CD14-positive monocyte (primary cell): ENCODE data around the gene APCDD1L. TPM values are rescaled to one million over a fixed set of nuclear protein-coding genes. Genes with fewer than 3 reads are reported as not detected.

ENCODE experiments used
- DNase-seq, 3 donors: peaks; one replicate each; pipeline ENCODE4 v3.0.0-alpha.2; 2011 to 2022
- H2AFZ ChIP-seq: 2 replicates; pipeline ENCODE4 v1.6.0; 2012; ENCODE audit warnings: mild to moderate bottlenecking, low read depth, low read length, inconsistent platforms; ENCODE audit not compliant: insufficient read depth, poor library complexity, severe bottlenecking
- H3K27ac ChIP-seq, 2 donors: 1 replicate in 1 of 2; 2 replicates in 1 of 2; pipeline ENCODE4 v1.5.1; 2012 to 2013; ENCODE audit warnings: low read length in 2 of 2, control low read depth in 1 of 2, inconsistent platforms in 1 of 2, low read depth in 1 of 2, mild to moderate bottlenecking in 1 of 2
- H3K27me3 ChIP-seq, 2 donors: one replicate each; pipeline versions ENCODE4 v1.6.0 to v1.6.1; 2011 to 2013; ENCODE audit warnings: low read length in 2 of 2; ENCODE audit not compliant: control insufficient read depth in 2 of 2, insufficient read depth in 2 of 2
- H3K36me3 ChIP-seq, 2 donors: replicated peaks in 1 of 2; 1 replicate in 1 of 2; 2 replicates in 1 of 2; pipeline versions ENCODE4 v1.5.1 to v1.6.1; 2012 to 2013; ENCODE audit warnings: low read length in 2 of 2, control low read depth in 1 of 2, inconsistent platforms in 1 of 2, mild to moderate bottlenecking in 1 of 2; ENCODE audit not compliant: insufficient read depth in 2 of 2, control insufficient read depth in 1 of 2
- H3K4me1 ChIP-seq, 2 donors: 1 replicate in 1 of 2; 2 replicates in 1 of 2; pipeline versions ENCODE4 v1.5.1 to v1.6.1; 2012 to 2013; ENCODE audit warnings: low read length in 2 of 2, control low read depth in 1 of 2, inconsistent platforms in 1 of 2, mild to moderate bottlenecking in 1 of 2, moderate library complexity in 1 of 2; ENCODE audit not compliant: insufficient read depth in 2 of 2, control insufficient read depth in 1 of 2
- H3K4me2 ChIP-seq: replicated peaks from 2 replicates; pipeline ENCODE3; 2012; ENCODE audit warnings: low read length, moderate library complexity, mild to moderate bottlenecking; ENCODE audit not compliant: poor library complexity, severe bottlenecking; ENCODE audit errors: extremely low read depth
- H3K4me3 ChIP-seq, 3 experiments: fragments of 200-600 bp in 1 of 3; sonication (generic) in 1 of 3; replicated peaks in 1 of 3; 1 replicate in 2 of 3; 2 replicates in 1 of 3; pipeline ENCODE4 v1.5.1; 2011 to 2013; ENCODE audit warnings: low read length in 3 of 3, mild to moderate bottlenecking in 3 of 3, control low read depth in 2 of 3, low read depth in 2 of 3, inconsistent platforms in 1 of 3, moderate library complexity in 1 of 3
- H3K79me2 ChIP-seq: 2 replicates; pipeline ENCODE4 v1.6.0; 2012; ENCODE audit warnings: mild to moderate bottlenecking, control low read depth, inconsistent platforms, low read length, moderate library complexity; ENCODE audit not compliant: insufficient read depth
- H3K9ac ChIP-seq: 2 replicates; pipeline ENCODE4 v1.6.0; 2017; ENCODE audit warnings: low read length, mild to moderate bottlenecking; ENCODE audit not compliant: insufficient read depth, poor library complexity, severe bottlenecking
- H3K9me3 ChIP-seq, 2 donors: replicated peaks in 1 of 2; 1 replicate in 1 of 2; 2 replicates in 1 of 2; pipeline versions ENCODE4 v1.5.1 to v1.6.1; 2012 to 2013; ENCODE audit warnings: low read length in 2 of 2, control low read depth in 1 of 2; ENCODE audit not compliant: control insufficient read depth in 1 of 2, insufficient read depth in 1 of 2
- H4K20me1 ChIP-seq: 2 replicates; pipeline ENCODE4 v1.6.0; 2012; ENCODE audit warnings: mild to moderate bottlenecking, low read length, control low read depth, moderate library complexity; ENCODE audit not compliant: insufficient read depth
- H3K27ac Mint-ChIP-seq, 7 donors: one replicate each; pipeline ENCODE4 v1.8.0; 2020; ENCODE audit warnings: mild to moderate bottlenecking in 7 of 7, mixed read lengths in 7 of 7, moderate library complexity in 6 of 7, inconsistent platforms in 2 of 7
- H3K27me3 Mint-ChIP-seq, 3 donors: one replicate each; pipeline ENCODE4 v1.8.0; 2021 to 2022; ENCODE audit warnings: low read depth in 3 of 3, mild to moderate bottlenecking in 3 of 3, mixed read lengths in 3 of 3, moderate library complexity in 3 of 3, inconsistent platforms in 1 of 3
- H3K36me3 Mint-ChIP-seq, 2 donors: one replicate each; pipeline ENCODE4 v1.8.0; 2020; ENCODE audit warnings: mixed read lengths in 2 of 2, inconsistent platforms in 1 of 2, mild to moderate bottlenecking in 1 of 2
- H3K4me1 Mint-ChIP-seq: one replicate; pipeline ENCODE4 v1.8.0; 2020; ENCODE audit warnings: mild to moderate bottlenecking, mixed read lengths
- H3K4me3 Mint-ChIP-seq, 2 donors: one replicate each; pipeline ENCODE4 v1.8.0; 2020; ENCODE audit warnings: mild to moderate bottlenecking in 2 of 2, mixed read lengths in 2 of 2, moderate library complexity in 1 of 2
- H3K9me3 Mint-ChIP-seq, 7 donors: one replicate each; pipeline ENCODE4 v1.8.0; 2020 to 2022; ENCODE audit warnings: mixed read lengths in 7 of 7, mild to moderate bottlenecking in 6 of 7, moderate library complexity in 6 of 7, inconsistent platforms in 2 of 7
- CTCF ChIP-seq: fragments of 200-600 bp; IDR thresholded peaks from one replicate; pipeline ENCODE4 v1.8.0; 2022; ENCODE audit warnings: antibody characterized with exemption, mild to moderate bottlenecking
- WGBS: methylation state at CpG from one replicate; pipeline ENCODE4 v1.1.5; 2013; ENCODE audit warnings: missing lambda C conversion rate; ENCODE audit not compliant: insufficient coverage; 5-methylcytosine and 5-hydroxymethylcytosine counted together
- intact Hi-C, 2 donors: fragments of 100-400 bp; cut with micrococcal nuclease; formaldehyde crosslinking; loops; one replicate each; pipeline versions ENCODE4 v1.15.0 to v1.15.1; 2023
- polyA plus RNA-seq, 3 donors: library from polyadenylated mRNA; depleted of rRNA in 1 of 3; unstranded in 2 of 3; stranded (reverse) in 1 of 3; fragments of 300-500 nt in 2 of 3; fragments of >200 nt in 1 of 3; fragmentation: Illumina TruSeq in 2 of 3; gene quantifications; 1 replicate in 2 of 3; 2 replicates in 1 of 3; pipeline ENCODE4 v1.2.3, GENCODE V29; 2012 to 2021

Gene APCDD1L
- polyA plus RNA-seq, 3 donors = not detected

GRCh38 chr20:58496429-58496769, 18.8 kb downstream of the APCDD1L start:
- H3K9me3 ChIP-seq = no peaks in the 10 kb centered on the region
- Mint-ChIP-seq H3K27ac (peak overlapping the region in 1 of 7 donors; percentile 64), H3K9me3 (peaks cover 0 to 4% (median 0%) of the 10 kb centered on the region in 7 donors), H3K4me3 (no peak overlapping the region), H3K4me1 (no peaks in the 10 kb centered on the region), H3K36me3 (no peaks in the 10 kb centered on the region), H3K27me3 (peaks cover 2 to 20% (median 4%) of the 10 kb centered on the region in 3 donors)
- no peak overlapping the region for H3K4me2 ChIP-seq
- TF ChIP-seq CTCF = no peak
- no peak overlapping the region for H3K4me3 ChIP-seq
- H3K27ac ChIP-seq = no peak overlapping the region
- H2AFZ ChIP-seq = no peak overlapping the region
- no peaks in the 10 kb centered on the region for H3K4me1 ChIP-seq
- no peak for DNase-seq
- no peaks in the 10 kb centered on the region for H4K20me1 ChIP-seq
- H3K79me2 ChIP-seq = no peaks in the 10 kb centered on the region
- 97% methylated on average over 6 of the region's 6 CpGs for WGBS
- no peaks in the 10 kb centered on the region for H3K36me3 ChIP-seq
- H3K27me3 ChIP-seq = peaks cover 0 to 2% of the 10 kb centered on the region in 2 donors
- intact Hi-C loops = no loop called here
- no peak overlapping the region for H3K9ac ChIP-seq

- WGBS = 97% methylated on average over 9 of the region's 15 CpGs
- Mint-ChIP-seq H3K9me3 (peaks cover 0 to 5% (median 0%) of the 10 kb centered on the region in 7 donors), H3K4me1 (no peaks in the 10 kb centered on the region), H3K27ac (no peak overlapping the region), H3K36me3 (no peaks in the 10 kb centered on the region), H3K4me3 (no peak overlapping the region), H3K27me3 (peaks cover 7 to 20% (median 7%) of the 10 kb centered on the region in 3 donors)
- Histone ChIP-seq H4K20me1 (no peaks in the 10 kb centered on the region), H3K4me2 (no peak overlapping the region), H3K4me3 (no peak overlapping the region), H3K9me3 (no peaks in the 10 kb centered on the region), H3K27me3 (peaks cover 0 to 2% of the 10 kb centered on the region in 2 donors), H3K9ac (no peak overlapping the region), H3K36me3 (no peaks in the 10 kb centered on the region), H3K27ac (no peak overlapping the region), H3K79me2 (no peaks in the 10 kb centered on the region), H3K4me1 (no peaks in the 10 kb centered on the region), H2AFZ (no peak overlapping the region)
- no peak for DNase-seq
- TF ChIP-seq CTCF = no peak
- intact Hi-C loops = no loop called here
Observed at GRCh38 chr20:58495623-58496428, 19.4 kb downstream of the APCDD1L start.
